IMR-90 (cell line): ENCODE results near the gene TTC9. TPM values are rescaled to one million over a fixed set of nuclear protein-coding genes. Genes with fewer than 3 reads are reported as not detected.

ENCODE experiments used
- ATAC-seq: fragments of 200-7000 bp; cut with Tn5 transposase; 2 replicates; pipeline ENCODE4 v1.9.1; 2020; ENCODE audit warnings: low read depth, mild to moderate bottlenecking, moderate library complexity
- BruUV-seq: library from RNA; stranded (reverse); fragments of 400-500 nt; replicated peaks from 2 replicates; lab custom pipeline; 2021; lab: Mats Ljungman, UMichigan
- CTCF ChIA-PET: fragments of 300-600 bp; formaldehyde crosslinking; extraction: SDS; loops from one replicate; lab custom pipeline; 2021; ENCODE audit warnings: antibody characterized with exemption; lab: Yijun Ruan, JAX
- POLR2A ChIA-PET: fragments of 300-600 bp; sonication (Branson Sonifier 250); formaldehyde crosslinking; loops from one replicate; lab custom pipeline; 2022; ENCODE audit warnings: antibody characterized with exemption; ENCODE audit not compliant: unreplicated experiment; lab: Charles Lee
- DNase-seq: peaks from one replicate; pipeline ENCODE4 v3.0.0; 2013
- H2AFZ ChIP-seq: replicated peaks from 2 replicates; pipeline ENCODE3; 2013; ENCODE audit warnings: low read length, mild to moderate bottlenecking; ENCODE audit not compliant: poor library complexity
- H2AK5ac ChIP-seq: 2 replicates; pipeline ENCODE4 v1.6.1; 2013; ENCODE audit warnings: low read depth, low read length, inconsistent platforms
- H2AK9ac ChIP-seq: replicated peaks from 2 replicates; pipeline ENCODE3; 2013; ENCODE audit warnings: mild to moderate bottlenecking, low read depth, low read length, moderate library complexity; ENCODE audit not compliant: poor library complexity
- H2BK120ac ChIP-seq: 2 replicates; pipeline ENCODE4 v1.6.1; 2013; ENCODE audit warnings: low read depth, low read length, inconsistent platforms
- H2BK15ac ChIP-seq: 3 replicates; pipeline ENCODE4 v1.6.1; 2013; ENCODE audit warnings: low read depth, low read length, inconsistent platforms
- H2BK20ac ChIP-seq: 2 replicates; pipeline ENCODE4 v1.6.1; 2013; ENCODE audit warnings: low read depth, mild to moderate bottlenecking, inconsistent platforms, low read length, moderate library complexity
- H2BK5ac ChIP-seq: 2 replicates; pipeline ENCODE4 v1.6.1; 2013; ENCODE audit warnings: mild to moderate bottlenecking, low read depth, low read length, inconsistent platforms; ENCODE audit not compliant: poor library complexity, severe bottlenecking
- H3K14ac ChIP-seq: replicated peaks from 2 replicates; pipeline ENCODE4 v1.6.1; 2013; ENCODE audit warnings: low read depth, low read length, inconsistent platforms
- H3K18ac ChIP-seq: 2 replicates; pipeline ENCODE4 v1.6.1; 2013; ENCODE audit warnings: low read depth, low read length, control low read depth
- H3K23ac ChIP-seq: 2 replicates; pipeline ENCODE4 v1.6.1; 2013; ENCODE audit warnings: low read depth, low read length, inconsistent platforms
- H3K27ac ChIP-seq: 2 replicates; pipeline ENCODE4 v1.5.1; 2013; ENCODE audit warnings: mild to moderate bottlenecking, control low read depth, low read length; ENCODE audit not compliant: insufficient read depth
- H3K27me3 ChIP-seq: 2 replicates; pipeline ENCODE4 v1.6.1; 2013; ENCODE audit warnings: low read length; ENCODE audit not compliant: control insufficient read depth, insufficient read depth
- H3K36me3 ChIP-seq: 2 replicates; pipeline ENCODE4 v1.6.1; 2013; ENCODE audit warnings: low read length, mixed read lengths; ENCODE audit not compliant: control insufficient read depth, insufficient read depth
- H3K4ac ChIP-seq: 2 replicates; pipeline ENCODE4 v1.6.1; 2013; ENCODE audit warnings: low read depth, low read length, inconsistent platforms
- H3K4me1 ChIP-seq: 2 replicates; pipeline ENCODE4 v1.6.1; 2013; ENCODE audit warnings: low read length, mixed read lengths; ENCODE audit not compliant: control insufficient read depth, insufficient read depth
- H3K4me2 ChIP-seq: 2 replicates; pipeline ENCODE4 v1.6.1; 2013; ENCODE audit warnings: low read depth, mild to moderate bottlenecking, control low read depth, low read length, moderate library complexity
- H3K4me3 ChIP-seq: 2 replicates; pipeline ENCODE4 v1.5.1; 2013; ENCODE audit warnings: low read depth, mild to moderate bottlenecking, control low read depth, low read length, moderate library complexity; ENCODE audit not compliant: insufficient read depth
- H3K56ac ChIP-seq: 2 replicates; pipeline ENCODE4 v1.6.1; 2013; ENCODE audit warnings: low read length, inconsistent platforms; ENCODE audit not compliant: insufficient read depth; ENCODE audit errors: extremely low read depth
- H3K79me1 ChIP-seq, 2 experiments: 2 replicates each; pipeline ENCODE4 v1.6.1; 2013; ENCODE audit warnings: low read length in 2 of 2, inconsistent platforms in 1 of 2, low read depth in 1 of 2
- H3K9ac ChIP-seq: 2 replicates; pipeline ENCODE4 v1.6.1; 2013; ENCODE audit warnings: low read depth, low read length, control low read depth
- H3K9me1 ChIP-seq: 2 replicates; pipeline ENCODE4 v1.6.1; 2013; ENCODE audit warnings: low read length, inconsistent platforms; ENCODE audit not compliant: insufficient read depth
- H3K9me3 ChIP-seq: 2 replicates; pipeline ENCODE4 v1.6.1; 2013; ENCODE audit warnings: low read length; ENCODE audit not compliant: control insufficient read depth, insufficient read depth
- H4K20me1 ChIP-seq: 2 replicates; pipeline ENCODE4 v1.6.1; 2013; ENCODE audit warnings: low read length, inconsistent platforms; ENCODE audit not compliant: insufficient read depth
- H4K5ac ChIP-seq: 2 replicates; pipeline ENCODE4 v1.6.1; 2013; ENCODE audit warnings: mild to moderate bottlenecking, low read depth, low read length, control low read depth
- H4K8ac ChIP-seq, 2 experiments: 2 replicates each; pipeline ENCODE4 v1.6.1; 2013; ENCODE audit warnings: low read depth in 2 of 2, low read length in 2 of 2, control low read depth in 1 of 2, inconsistent platforms in 1 of 2
- H4K91ac ChIP-seq: 2 replicates; pipeline ENCODE4 v1.6.1; 2013; ENCODE audit warnings: low read depth, low read length, inconsistent platforms; ENCODE audit not compliant: insufficient read depth
- BHLHE40 ChIP-seq: fragments of 150-350 bp; IDR thresholded peaks from 2 replicates; pipeline ENCODE4 v1.6.1; 2016; ENCODE audit warnings: mild to moderate bottlenecking, low read depth, low read length
- CEBPB ChIP-seq: IDR thresholded peaks from 2 replicates; pipeline ENCODE4 v1.6.1; 2012; ENCODE audit warnings: low read depth, low read length, improper control_type of control experiment
- CHD1 ChIP-seq: IDR thresholded peaks from 2 replicates; pipeline ENCODE4 v1.6.1; 2012; ENCODE audit warnings: low read depth, low read length, improper control_type of control experiment
- FOS ChIP-seq: fragments of 150-350 bp; IDR thresholded peaks from 2 replicates; pipeline ENCODE4 v1.6.1; 2016; ENCODE audit warnings: low read depth, low read length
- MAFK ChIP-seq: IDR thresholded peaks from 2 replicates; pipeline ENCODE4 v1.6.1; 2012; ENCODE audit warnings: low read depth, low read length, improper control_type of control experiment
- MAZ ChIP-seq: IDR thresholded peaks from 2 replicates; pipeline ENCODE4 v1.6.1; 2012; ENCODE audit warnings: low read depth, mild to moderate bottlenecking, low read length, improper control_type of control experiment, moderate library complexity, borderline replicate concordance
- MXI1 ChIP-seq: IDR thresholded peaks from 2 replicates; pipeline ENCODE4 v1.6.1; 2012; ENCODE audit warnings: low read depth, mild to moderate bottlenecking, low read length, moderate library complexity, borderline replicate concordance
- NFE2L2 ChIP-seq: fragments of 150-350 bp; IDR thresholded peaks from 2 replicates; pipeline ENCODE4 v1.6.1; 2016; ENCODE audit warnings: low read depth, mild to moderate bottlenecking, low read length
- POLR2A ChIP-seq: IDR thresholded peaks from 2 replicates; pipeline ENCODE4 v1.6.1; 2012; ENCODE audit warnings: mild to moderate bottlenecking, low read depth, low read length
- RAD21 ChIP-seq: IDR thresholded peaks from 2 replicates; pipeline ENCODE4 v1.6.1; 2012; ENCODE audit warnings: low read length, improper control_type of control experiment
- RCOR1 ChIP-seq: IDR thresholded peaks from 2 replicates; pipeline ENCODE4 v1.6.1; 2012; ENCODE audit warnings: mild to moderate bottlenecking, low read length, improper control_type of control experiment; ENCODE audit not compliant: insufficient replicate concordance
- RFX5 ChIP-seq: IDR thresholded peaks from 2 replicates; pipeline ENCODE4 v1.8.0; 2012; ENCODE audit warnings: low read depth, mild to moderate bottlenecking, low read length, moderate library complexity
- SMC3 ChIP-seq: fragments of 150-350 bp; IDR thresholded peaks from 2 replicates; pipeline ENCODE4 v1.6.1; 2016; ENCODE audit warnings: low read depth, mild to moderate bottlenecking, antibody characterized with exemption, low read length, moderate library complexity
- WGBS, 2 experiments: methylation state at CpG; one replicate each; pipeline versions ENCODE4 v1.1.5 to v1.1.7; 2013; ENCODE audit warnings: missing lambda C conversion rate in 2 of 2; ENCODE audit not compliant: insufficient read length in 1 of 2; ENCODE audit errors: extremely low coverage in 2 of 2; 5-methylcytosine and 5-hydroxymethylcytosine counted together
- dilution Hi-C: fragments of 300-500 bp; cut with HindIII; formaldehyde crosslinking; loops from one replicate; pipeline ENCODE4 v1.14.3; 2018; ENCODE audit warnings: low sequenced_read_pairs; ENCODE audit not compliant: unreplicated experiment
- in situ Hi-C: fragments of 300-500 bp; cut with MboI; formaldehyde crosslinking; loops from 3 replicates; pipeline ENCODE4 v1.14.3; 2019; ENCODE audit warnings: low sequenced_read_pairs, inconsistent platforms, mixed read lengths
- intact Hi-C: fragments of 100-400 bp; cut with micrococcal nuclease; formaldehyde crosslinking; loops from 2 replicates; pipeline ENCODE4 v1.10.0; 2022
- polyA plus RNA-seq, 3 experiments: library from polyadenylated mRNA; depleted of rRNA; stranded (reverse); fragments of >200 nt; gene quantifications; 2 replicates each; pipeline ENCODE4 v1.2.3, GENCODE V29; 2012; ENCODE audit warnings: low replicate concordance in 1 of 3
- total RNA-seq: library from RNA; depleted of rRNA; stranded (reverse); fragments of >200 nt; gene quantifications from 2 replicates; pipeline ENCODE4 v1.2.3, GENCODE V29; 2012
- TF ChIP-seq, protein P1 (sequence below): fragments of 150-350 bp; IDR thresholded peaks from 2 replicates; pipeline ENCODE4 v1.6.1; 2017; ENCODE audit warnings: mild to moderate bottlenecking, antibody characterized with exemption, low read length, low read depth
- TF ChIP-seq, protein P2 (sequence below): conservative IDR thresholded peaks from 2 replicates; pipeline ENCODE4 v1.5.1; 2012; ENCODE audit warnings: mild to moderate bottlenecking, low read depth, low read length, improper control_type of control experiment
- TF ChIP-seq, protein P3 (sequence below): fragments of 150-350 bp; IDR thresholded peaks from 2 replicates; pipeline ENCODE4 v1.6.1; 2016; ENCODE audit warnings: low read depth, mild to moderate bottlenecking, low read length, moderate library complexity, borderline replicate concordance

The TTC9 gene
- total and polyA plus RNA-seq, 2 of the 4 experiments (the other 2 are of a cell fraction), result 0.02 TPM; not detected in 1

DNA sequence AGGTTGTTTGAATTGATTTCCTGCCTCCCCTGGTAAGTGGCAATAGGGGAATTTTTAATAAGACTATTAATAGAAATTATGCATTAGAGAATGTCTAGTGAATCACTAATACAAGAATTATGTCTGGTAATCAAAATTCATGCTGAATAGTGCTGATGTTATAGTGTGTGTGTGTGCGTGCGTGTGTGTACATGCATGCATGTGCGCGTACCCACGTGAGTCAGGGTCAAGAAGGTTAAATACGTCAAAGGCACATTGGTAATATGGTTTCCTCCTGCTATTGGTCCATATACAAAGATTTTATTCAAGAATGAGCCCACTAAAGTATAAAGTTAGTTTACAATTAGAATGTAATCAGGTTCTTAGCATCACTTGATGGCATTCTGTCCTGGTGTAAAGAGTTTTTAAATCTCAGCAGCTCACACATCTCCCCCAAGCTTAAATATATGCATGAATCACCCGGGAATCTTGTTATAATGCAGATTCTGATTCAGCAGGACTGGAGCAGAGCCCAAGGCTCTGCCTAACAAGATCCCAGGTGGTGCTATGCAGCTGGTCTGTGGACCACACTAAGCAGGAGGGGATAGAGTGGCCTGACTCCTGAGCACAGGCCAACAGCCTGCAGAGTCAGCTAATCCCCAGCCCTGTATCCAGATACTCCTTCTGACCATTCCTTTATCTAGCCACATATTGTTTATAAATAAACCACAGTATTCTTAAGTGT is 43.9 kb downstream of the TTC9 start:
- Histone ChIP-seq H3K4me2 (no peak overlapping the region), H4K20me1 (no peaks in the 10 kb centered on the region), H2AK9ac (no peak overlapping the region), H4K5ac (no peak overlapping the region), H3K9me3 (no peaks in the 10 kb centered on the region), H3K4me3 (no peak overlapping the region), H3K79me1 (no peaks in the 10 kb centered on the region), H3K36me3 (no peaks in the 10 kb centered on the region), H3K4me1 (no peaks in the 10 kb centered on the region), H3K56ac (no peak overlapping the region), H2BK15ac (no peak overlapping the region), H2BK5ac (no peak overlapping the region), H3K27ac (no peak overlapping the region), H4K91ac (no peak overlapping the region), H3K27me3 (no peaks in the 10 kb centered on the region; the same call in none of the 2 replicates), H3K9ac (no peak overlapping the region), H3K4ac (no peak overlapping the region), H3K9me1 (no peaks in the 10 kb centered on the region), H2AK5ac (no peak overlapping the region), H4K8ac (no peak overlapping the region), H3K14ac (no peak overlapping the region), H3K23ac (no peak overlapping the region), H2BK20ac (no peak overlapping the region), H2AFZ (no peak overlapping the region), H2BK120ac (no peak overlapping the region), H3K18ac (no peak overlapping the region)
- WGBS, 2 experiments, result 80% methylated on average over 1 of the region's 7 CpGs; no CpG with 5 or more reads in 1 of the 2 experiments
- intact Hi-C loops, result no loop called here
- TF ChIP-seq FOS, result no peak
- TF ChIP-seq MAZ, result no peak
- no peak for TF ChIP-seq CEBPB
- no peak for TF ChIP-seq MXI1
- no peak for TF ChIP-seq RFX5
- TF ChIP-seq, protein P1, sequence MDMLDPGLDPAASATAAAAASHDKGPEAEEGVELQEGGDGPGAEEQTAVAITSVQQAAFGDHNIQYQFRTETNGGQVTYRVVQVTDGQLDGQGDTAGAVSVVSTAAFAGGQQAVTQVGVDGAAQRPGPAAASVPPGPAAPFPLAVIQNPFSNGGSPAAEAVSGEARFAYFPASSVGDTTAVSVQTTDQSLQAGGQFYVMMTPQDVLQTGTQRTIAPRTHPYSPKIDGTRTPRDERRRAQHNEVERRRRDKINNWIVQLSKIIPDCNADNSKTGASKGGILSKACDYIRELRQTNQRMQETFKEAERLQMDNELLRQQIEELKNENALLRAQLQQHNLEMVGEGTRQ, result no peak
- TF ChIP-seq, protein P2, sequence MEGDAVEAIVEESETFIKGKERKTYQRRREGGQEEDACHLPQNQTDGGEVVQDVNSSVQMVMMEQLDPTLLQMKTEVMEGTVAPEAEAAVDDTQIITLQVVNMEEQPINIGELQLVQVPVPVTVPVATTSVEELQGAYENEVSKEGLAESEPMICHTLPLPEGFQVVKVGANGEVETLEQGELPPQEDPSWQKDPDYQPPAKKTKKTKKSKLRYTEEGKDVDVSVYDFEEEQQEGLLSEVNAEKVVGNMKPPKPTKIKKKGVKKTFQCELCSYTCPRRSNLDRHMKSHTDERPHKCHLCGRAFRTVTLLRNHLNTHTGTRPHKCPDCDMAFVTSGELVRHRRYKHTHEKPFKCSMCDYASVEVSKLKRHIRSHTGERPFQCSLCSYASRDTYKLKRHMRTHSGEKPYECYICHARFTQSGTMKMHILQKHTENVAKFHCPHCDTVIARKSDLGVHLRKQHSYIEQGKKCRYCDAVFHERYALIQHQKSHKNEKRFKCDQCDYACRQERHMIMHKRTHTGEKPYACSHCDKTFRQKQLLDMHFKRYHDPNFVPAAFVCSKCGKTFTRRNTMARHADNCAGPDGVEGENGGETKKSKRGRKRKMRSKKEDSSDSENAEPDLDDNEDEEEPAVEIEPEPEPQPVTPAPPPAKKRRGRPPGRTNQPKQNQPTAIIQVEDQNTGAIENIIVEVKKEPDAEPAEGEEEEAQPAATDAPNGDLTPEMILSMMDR, result no peak
- no peak for TF ChIP-seq MAFK
- TF ChIP-seq NFE2L2, result no peak
- TF ChIP-seq RAD21, result no peak
- TF ChIP-seq CHD1, result no peak
- TF ChIP-seq, protein P3, sequence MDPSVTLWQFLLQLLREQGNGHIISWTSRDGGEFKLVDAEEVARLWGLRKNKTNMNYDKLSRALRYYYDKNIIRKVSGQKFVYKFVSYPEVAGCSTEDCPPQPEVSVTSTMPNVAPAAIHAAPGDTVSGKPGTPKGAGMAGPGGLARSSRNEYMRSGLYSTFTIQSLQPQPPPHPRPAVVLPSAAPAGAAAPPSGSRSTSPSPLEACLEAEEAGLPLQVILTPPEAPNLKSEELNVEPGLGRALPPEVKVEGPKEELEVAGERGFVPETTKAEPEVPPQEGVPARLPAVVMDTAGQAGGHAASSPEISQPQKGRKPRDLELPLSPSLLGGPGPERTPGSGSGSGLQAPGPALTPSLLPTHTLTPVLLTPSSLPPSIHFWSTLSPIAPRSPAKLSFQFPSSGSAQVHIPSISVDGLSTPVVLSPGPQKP, result no peak
- no peak for TF ChIP-seq SMC3
- no peak for TF ChIP-seq POLR2A
- TF ChIP-seq BHLHE40, result no peak
- TF ChIP-seq RCOR1, result no peak
- no TSS peak for BruUV-seq
- in situ Hi-C loops, result no loop called here
- no peak for ATAC-seq
- CTCF ChIA-PET, result no interaction called here
- DNase-seq, result peak; percentile 13
- dilution Hi-C loops, result no loop called here
- POLR2A ChIA-PET, result no interaction called here
